Naive B cell (primary cell): ENCODE measurements around the gene ENTREP3. TPM values are rescaled to one million over a fixed set of nuclear protein-coding genes. Genes with fewer than 3 reads are reported as not detected.
"Not testable (repeated sequence)": the region's sequence is repeated elsewhere in the genome, so short reads cannot be mapped to it uniquely, and the experiment has no call there.

ENCODE experiments used
- ATAC-seq, 2 donors: fragments of 150-1000 bp; cut with Tn5 transposase; 2 replicates each; pipeline ENCODE4 v1.10.0; 2021; ENCODE audit warnings: low read depth in 2 of 2, mild to moderate bottlenecking in 2 of 2, moderate library complexity in 2 of 2
- DNase-seq: peaks from one replicate; pipeline ENCODE4 v3.0.0; 2022
- H3K27ac Mint-ChIP-seq, 6 donors: one replicate each; pipeline ENCODE4 v1.8.0; 2020 to 2022; ENCODE audit warnings: mild to moderate bottlenecking in 6 of 6, mixed read lengths in 6 of 6, moderate library complexity in 5 of 6, inconsistent platforms in 2 of 6
- H3K27me3 Mint-ChIP-seq, 3 donors: one replicate each; pipeline ENCODE4 v1.8.0; 2021 to 2022; ENCODE audit warnings: mixed read lengths in 3 of 3, mild to moderate bottlenecking in 1 of 3
- H3K36me3 Mint-ChIP-seq, 2 donors: one replicate each; pipeline ENCODE4 v1.8.0; 2020 to 2022; ENCODE audit warnings: mixed read lengths in 2 of 2, inconsistent platforms in 1 of 2, mild to moderate bottlenecking in 1 of 2
- H3K4me1 Mint-ChIP-seq, 3 donors: one replicate each; pipeline ENCODE4 v1.8.0; 2020 to 2022; ENCODE audit warnings: mixed read lengths in 3 of 3, inconsistent platforms in 1 of 3, mild to moderate bottlenecking in 1 of 3, moderate library complexity in 1 of 3
- H3K4me3 Mint-ChIP-seq, 8 donors: one replicate each; pipeline ENCODE4 v1.8.0; 2020 to 2022; ENCODE audit warnings: mild to moderate bottlenecking in 8 of 8, mixed read lengths in 8 of 8, moderate library complexity in 8 of 8, inconsistent platforms in 2 of 8
- H3K9me3 Mint-ChIP-seq, 7 donors: one replicate each; pipeline ENCODE4 v1.8.0; 2020 to 2022; ENCODE audit warnings: mixed read lengths in 7 of 7, mild to moderate bottlenecking in 5 of 7, inconsistent platforms in 2 of 7, moderate library complexity in 1 of 7
- polyA plus RNA-seq, 6 donors: library from polyadenylated mRNA; unstranded; fragments of 300-500 nt; fragmentation: Illumina TruSeq; gene quantifications; one replicate each; pipeline ENCODE4 v1.2.3, GENCODE V29; 2021; ENCODE audit warnings: low read depth in 6 of 6

Gene ENTREP3
- polyA plus RNA-seq, 6 donors from 2014 or later, result 0.54 to 1.7 (median 1.2) TPM

DNA sequence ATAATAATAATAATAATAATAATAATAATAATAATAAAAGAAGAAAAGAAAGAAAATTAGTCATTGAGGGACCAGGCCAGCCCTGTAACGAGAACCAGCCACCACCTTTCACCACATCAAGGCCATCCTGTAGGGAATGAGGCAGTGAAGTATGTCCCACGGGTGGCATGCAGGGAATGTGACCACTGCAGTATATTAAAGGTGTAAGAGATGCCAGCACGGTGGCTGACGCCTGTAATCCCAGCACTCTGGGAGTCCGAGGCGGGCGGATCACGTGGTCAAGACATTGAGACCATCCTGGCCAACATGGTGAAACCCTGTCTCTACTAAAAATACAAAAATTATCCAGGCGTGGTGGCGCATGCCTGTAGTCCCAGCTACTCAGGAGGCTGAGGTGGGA lies 35.7 kb upstream of the ENTREP3 start:
- DNase-seq, H3K4me1 Mint-ChIP-seq, H3K4me3 Mint-ChIP-seq, ATAC-seq, H3K36me3 Mint-ChIP-seq, H3K9me3 Mint-ChIP-seq, H3K27ac Mint-ChIP-seq: not testable (repeated sequence)
- peaks cover 17 to 37% (median 28%) of the 10 kb centered on the region in 3 donors for H3K27me3 Mint-ChIP-seq

DNA sequence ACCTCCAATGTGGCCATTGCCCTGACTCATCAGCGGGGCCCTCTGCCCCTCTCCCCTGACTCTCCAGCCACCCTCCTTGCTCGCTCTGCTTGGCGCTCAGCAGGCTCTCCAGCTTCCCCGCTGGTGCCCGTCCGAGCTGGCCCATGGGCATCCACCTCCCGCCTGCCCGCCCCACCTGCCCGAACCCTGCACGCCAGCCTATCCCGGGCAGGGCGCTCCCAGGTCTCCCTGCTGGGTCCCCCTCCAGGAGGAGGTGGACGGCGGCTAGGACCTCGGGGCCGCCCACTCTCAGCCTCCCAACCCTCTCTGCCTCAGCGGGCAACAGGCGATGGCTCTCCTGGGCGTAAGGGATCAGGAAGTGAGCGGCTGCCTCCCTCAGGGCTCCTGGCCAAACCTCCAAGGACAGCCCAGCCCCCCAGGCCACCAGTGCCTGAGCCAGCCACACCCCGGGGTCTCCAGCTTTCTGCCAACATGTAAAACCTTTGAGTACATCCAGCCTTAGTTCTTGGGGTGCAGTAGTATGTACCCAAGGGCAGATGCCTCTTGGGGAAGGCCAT lies 32.8 kb upstream of the ENTREP3 start:
- no peaks in the 10 kb centered on the region for H3K36me3 Mint-ChIP-seq
- no peak overlapping the region for H3K4me3 Mint-ChIP-seq
- no peaks in the 10 kb centered on the region for H3K9me3 Mint-ChIP-seq
- peaks cover 0 to 18% (median 5%) of the 10 kb centered on the region in 3 donors for H3K27me3 Mint-ChIP-seq
- no peak for ATAC-seq
- H3K4me1 Mint-ChIP-seq, result no peaks in the 10 kb centered on the region
- no peak overlapping the region for H3K27ac Mint-ChIP-seq
- no peak for DNase-seq

DNA sequence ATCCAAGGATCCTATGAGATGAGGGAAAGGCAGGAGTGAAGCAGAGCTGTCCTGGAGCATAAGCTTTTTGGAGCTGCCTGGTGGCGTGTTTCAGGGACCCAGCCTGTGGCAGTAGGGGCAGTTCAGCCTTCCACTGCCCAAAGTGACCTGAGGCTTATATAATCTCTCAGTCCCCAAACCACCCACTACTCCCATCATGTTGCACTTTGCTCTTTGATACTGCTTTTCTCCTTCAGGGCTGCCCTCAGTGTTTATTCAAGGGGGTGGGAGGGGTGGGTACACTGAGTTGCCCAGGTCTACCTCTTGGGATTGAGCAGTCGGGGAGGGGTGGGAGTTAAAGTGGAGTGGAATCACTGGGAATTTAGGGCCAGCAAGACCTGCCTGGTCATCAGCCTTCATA lies 31.3 kb upstream of the ENTREP3 start:
- H3K9me3 Mint-ChIP-seq, result no peaks in the 10 kb centered on the region
- peak overlapping the region in 2 of 6 donors; percentile 5 to 60 for H3K27ac Mint-ChIP-seq
- no peaks in the 10 kb centered on the region for H3K36me3 Mint-ChIP-seq
- no peak for ATAC-seq
- H3K4me1 Mint-ChIP-seq, result no peaks in the 10 kb centered on the region
- peaks cover 0 to 13% (median 1%) of the 10 kb centered on the region in 3 donors for H3K27me3 Mint-ChIP-seq
- no peak for DNase-seq
- no peak overlapping the region for H3K4me3 Mint-ChIP-seq

DNA sequence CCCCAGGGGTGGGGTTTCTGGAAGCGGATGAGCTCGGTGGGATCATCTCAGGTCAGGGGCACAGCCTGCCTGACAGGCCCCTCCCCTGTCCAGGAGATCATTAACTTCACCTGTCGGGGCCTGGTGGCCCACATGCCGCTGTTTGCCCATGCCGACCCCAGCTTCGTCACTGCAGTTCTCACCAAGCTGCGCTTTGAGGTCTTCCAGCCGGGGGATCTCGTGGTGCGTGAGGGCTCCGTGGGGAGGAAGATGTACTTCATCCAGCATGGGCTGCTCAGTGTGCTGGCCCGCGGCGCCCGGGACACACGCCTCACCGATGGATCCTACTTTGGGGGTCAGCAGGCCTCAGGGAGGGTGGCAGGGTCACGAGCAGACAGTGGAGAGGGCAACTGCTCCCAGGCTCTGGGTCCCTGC lies 30.4 kb upstream of the ENTREP3 start:
- no peak for ATAC-seq
- no peak for DNase-seq
- no peaks in the 10 kb centered on the region for H3K36me3 Mint-ChIP-seq
- no peaks in the 10 kb centered on the region for H3K4me1 Mint-ChIP-seq
- H3K27ac Mint-ChIP-seq, result no peak overlapping the region
- H3K27me3 Mint-ChIP-seq, result peaks cover 0 to 9% (median 0%) of the 10 kb centered on the region in 3 donors
- no peaks in the 10 kb centered on the region for H3K9me3 Mint-ChIP-seq
- H3K4me3 Mint-ChIP-seq, result no peak overlapping the region

DNA sequence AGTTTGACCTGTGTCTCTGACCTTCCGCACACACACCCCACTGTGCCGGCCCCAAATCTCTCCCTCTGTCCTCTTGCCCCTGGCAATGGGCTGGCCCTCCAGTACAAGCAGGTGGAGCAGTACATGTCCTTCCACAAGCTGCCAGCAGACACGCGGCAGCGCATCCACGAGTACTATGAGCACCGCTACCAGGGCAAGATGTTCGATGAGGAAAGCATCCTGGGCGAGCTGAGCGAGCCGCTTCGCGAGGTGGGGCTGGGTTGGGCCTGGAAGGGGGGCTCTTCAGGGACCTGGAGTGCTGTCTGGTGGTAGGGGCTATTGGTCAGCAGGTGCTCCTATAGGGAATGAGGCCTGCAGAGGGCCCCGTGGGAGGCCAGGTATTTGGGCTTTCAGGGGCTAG lies 29.8 kb upstream of the ENTREP3 start:
- Mint-ChIP-seq H3K36me3 (no peaks in the 10 kb centered on the region), H3K4me3 (peak overlapping the region in 1 of 8 donors; percentile 61), H3K9me3 (no peaks in the 10 kb centered on the region), H3K27me3 (peaks cover 0 to 3% (median 0%) of the 10 kb centered on the region in 3 donors), H3K27ac (peak overlapping the region in 1 of 6 donors; percentile 42), H3K4me1 (no peaks in the 10 kb centered on the region)
- ATAC-seq (no peak), DNase-seq (no peak)

DNA sequence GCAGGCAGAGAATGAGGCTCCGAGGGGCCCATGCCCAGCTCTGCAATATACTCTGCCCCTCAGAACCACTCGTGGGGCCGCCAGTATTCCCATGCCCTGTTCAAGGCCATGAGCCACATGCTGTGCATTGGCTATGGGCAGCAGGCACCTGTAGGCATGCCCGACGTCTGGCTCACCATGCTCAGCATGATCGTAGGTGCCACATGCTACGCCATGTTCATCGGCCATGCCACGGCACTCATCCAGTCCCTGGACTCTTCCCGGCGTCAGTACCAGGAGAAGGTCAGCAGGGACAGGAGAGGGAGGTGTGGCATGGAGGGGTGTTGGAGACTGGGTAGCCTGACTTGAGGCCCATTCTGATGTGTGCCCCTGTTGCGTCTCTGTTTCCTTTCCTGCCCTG lies 29.2 kb upstream of the ENTREP3 start:
- Mint-ChIP-seq H3K4me1 (no peaks in the 10 kb centered on the region), H3K9me3 (no peaks in the 10 kb centered on the region), H3K27ac (no peak overlapping the region), H3K27me3 (no peaks in the 10 kb centered on the region), H3K36me3 (no peaks in the 10 kb centered on the region), H3K4me3 (no peak overlapping the region)
- no peak for ATAC-seq
- no peak for DNase-seq

DNA sequence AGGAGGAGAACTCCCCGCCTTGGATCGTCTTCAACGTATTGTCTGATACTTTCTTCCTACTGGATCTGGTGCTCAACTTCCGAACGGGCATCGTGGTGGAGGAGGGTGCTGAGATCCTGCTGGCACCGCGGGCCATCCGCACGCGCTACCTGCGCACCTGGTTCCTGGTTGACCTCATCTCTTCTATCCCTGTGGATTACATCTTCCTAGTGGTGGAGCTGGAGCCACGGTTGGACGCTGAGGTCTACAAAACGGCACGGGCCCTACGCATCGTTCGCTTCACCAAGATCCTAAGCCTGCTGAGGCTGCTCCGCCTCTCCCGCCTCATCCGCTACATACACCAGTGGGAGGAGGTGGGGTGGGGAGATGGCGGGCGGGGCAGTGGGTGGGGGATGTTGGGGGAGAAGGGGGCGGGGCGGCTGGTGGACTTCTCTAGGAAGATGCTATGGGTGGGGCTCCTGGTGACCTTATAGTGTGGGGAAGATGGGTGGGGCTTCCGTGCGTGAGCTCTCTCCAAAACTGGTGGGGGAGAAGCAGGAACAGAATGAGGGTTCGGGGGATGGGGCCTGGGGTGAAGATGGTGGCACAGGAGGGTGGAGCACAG lies 27.3 kb upstream of the ENTREP3 start:
- Mint-ChIP-seq H3K4me3 (no peak overlapping the region), H3K27ac (peak overlapping the region in 1 of 6 donors; percentile 85), H3K36me3 (no peaks in the 10 kb centered on the region), H3K4me1 (peaks cover 0 to 8% (median 7%) of the 10 kb centered on the region in 3 donors), H3K9me3 (no peaks in the 10 kb centered on the region), H3K27me3 (no peaks in the 10 kb centered on the region)
- DNase-seq, result no peak
- no peak for ATAC-seq

DNA sequence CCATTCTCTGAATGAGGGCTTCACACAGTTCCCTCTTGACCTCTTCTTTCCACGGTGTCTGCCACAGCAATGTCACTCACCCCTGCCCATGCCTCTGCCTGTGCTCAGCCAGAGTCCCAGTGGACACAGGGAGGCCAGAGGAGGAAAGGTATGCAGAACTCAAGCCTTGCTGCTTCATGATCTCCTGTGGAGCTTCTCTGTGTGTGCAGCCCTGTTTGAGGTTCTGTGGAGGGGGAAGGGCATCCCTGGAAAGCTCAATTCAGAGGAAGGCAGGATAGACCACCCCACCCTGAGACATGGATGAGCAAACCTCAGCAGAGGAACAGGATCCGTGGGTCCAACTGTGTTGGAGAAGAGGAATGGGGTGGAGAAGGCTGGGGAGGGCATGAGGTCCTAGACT lies 24.0 kb upstream of the ENTREP3 start:
- H3K4me3 Mint-ChIP-seq, result peak overlapping the region in 1 of 8 donors; percentile 59
- H3K9me3 Mint-ChIP-seq, result no peaks in the 10 kb centered on the region
- H3K4me1 Mint-ChIP-seq, result peaks cover 18 to 23% (median 22%) of the 10 kb centered on the region in 3 donors
- no peaks in the 10 kb centered on the region for H3K36me3 Mint-ChIP-seq
- peak overlapping the region in 1 of 6 donors; percentile 40 for H3K27ac Mint-ChIP-seq
- DNase-seq, result no peak
- no peaks in the 10 kb centered on the region for H3K27me3 Mint-ChIP-seq
- no peak for ATAC-seq

DNA sequence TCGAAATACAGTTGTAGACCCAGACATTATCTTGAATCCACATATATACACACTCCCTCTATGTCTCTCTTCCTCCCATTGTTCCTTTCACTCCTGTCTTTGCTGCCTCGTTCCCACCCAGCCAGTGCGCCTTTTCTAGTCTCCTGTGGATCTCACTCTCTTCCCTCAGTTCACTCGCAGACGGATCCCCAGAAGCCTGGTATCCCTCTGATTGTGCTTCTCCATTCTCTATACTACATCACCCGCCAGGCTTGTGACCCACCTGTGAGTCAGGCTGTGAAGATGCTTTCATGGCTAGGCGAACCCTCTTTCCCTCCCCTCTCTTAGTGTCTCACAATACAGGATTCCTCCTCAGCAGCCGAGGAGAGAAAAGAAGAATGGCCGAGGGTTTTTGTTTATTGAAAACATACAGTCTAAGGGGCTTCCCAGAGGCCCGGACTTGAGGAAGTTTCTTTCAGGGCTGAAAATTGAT lies 23.4 kb upstream of the ENTREP3 start:
- ATAC-seq (no peak), DNase-seq (no peak)
- Mint-ChIP-seq H3K4me3 (peak overlapping the region in 7 of 8 donors; percentile 17 to 90 (median 77)), H3K36me3 (no peaks in the 10 kb centered on the region), H3K4me1 (peaks cover 19 to 26% (median 24%) of the 10 kb centered on the region in 3 donors), H3K9me3 (no peaks in the 10 kb centered on the region), H3K27me3 (no peaks in the 10 kb centered on the region), H3K27ac (peak overlapping the region in 1 of 6 donors; percentile 48)

DNA sequence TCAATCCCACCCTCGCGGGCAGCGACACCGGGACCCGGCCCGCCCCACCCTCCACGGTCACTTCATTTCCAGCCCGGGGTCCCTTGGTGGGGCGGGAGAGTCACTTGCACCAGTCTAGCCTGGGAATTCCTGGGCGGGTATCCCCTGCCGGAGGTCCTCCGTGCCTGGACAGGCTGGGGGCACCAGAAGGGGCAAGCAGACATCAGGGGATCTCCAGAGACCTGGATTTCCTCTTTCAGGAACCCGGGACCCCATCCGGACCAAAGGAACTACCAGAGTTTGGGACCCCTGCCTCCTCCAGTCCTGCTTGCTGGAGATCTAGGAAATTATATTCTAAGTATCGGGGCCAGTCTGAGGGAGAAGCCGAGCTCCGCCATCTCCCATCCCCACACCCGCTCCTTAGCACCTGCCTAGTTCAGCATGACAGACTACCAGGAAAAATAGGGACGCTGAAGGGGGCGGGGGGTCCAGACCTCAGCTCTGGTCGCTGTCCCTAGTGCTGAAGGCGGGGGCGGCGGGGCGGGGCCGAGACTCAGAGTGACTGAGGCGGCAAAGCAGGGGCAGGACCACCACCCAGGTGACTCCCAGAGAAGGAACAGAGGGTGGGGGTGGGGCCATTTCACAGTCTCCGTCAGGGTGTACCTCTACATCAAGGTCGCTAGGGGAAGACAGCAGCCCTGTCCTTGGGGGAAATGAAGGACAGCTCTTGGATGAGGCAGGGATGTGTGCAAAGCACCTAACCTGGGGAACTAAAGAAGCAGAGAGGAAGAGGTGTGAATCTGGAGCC lies 22.8 kb upstream of the ENTREP3 start:
- H3K4me3 Mint-ChIP-seq, result peak overlapping the region; percentile 64 to 90 (median 80)
- peak; percentile 76 for DNase-seq
- ATAC-seq, result peak; percentile 54 to 55
- peak overlapping the region in 3 of 6 donors; percentile 18 to 64 (median 55) for H3K27ac Mint-ChIP-seq
- H3K9me3 Mint-ChIP-seq, result no peaks in the 10 kb centered on the region
- H3K27me3 Mint-ChIP-seq, result no peaks in the 10 kb centered on the region
- no peaks in the 10 kb centered on the region for H3K36me3 Mint-ChIP-seq
- peaks cover 25 to 31% (median 30%) of the 10 kb centered on the region in 3 donors for H3K4me1 Mint-ChIP-seq

DNA sequence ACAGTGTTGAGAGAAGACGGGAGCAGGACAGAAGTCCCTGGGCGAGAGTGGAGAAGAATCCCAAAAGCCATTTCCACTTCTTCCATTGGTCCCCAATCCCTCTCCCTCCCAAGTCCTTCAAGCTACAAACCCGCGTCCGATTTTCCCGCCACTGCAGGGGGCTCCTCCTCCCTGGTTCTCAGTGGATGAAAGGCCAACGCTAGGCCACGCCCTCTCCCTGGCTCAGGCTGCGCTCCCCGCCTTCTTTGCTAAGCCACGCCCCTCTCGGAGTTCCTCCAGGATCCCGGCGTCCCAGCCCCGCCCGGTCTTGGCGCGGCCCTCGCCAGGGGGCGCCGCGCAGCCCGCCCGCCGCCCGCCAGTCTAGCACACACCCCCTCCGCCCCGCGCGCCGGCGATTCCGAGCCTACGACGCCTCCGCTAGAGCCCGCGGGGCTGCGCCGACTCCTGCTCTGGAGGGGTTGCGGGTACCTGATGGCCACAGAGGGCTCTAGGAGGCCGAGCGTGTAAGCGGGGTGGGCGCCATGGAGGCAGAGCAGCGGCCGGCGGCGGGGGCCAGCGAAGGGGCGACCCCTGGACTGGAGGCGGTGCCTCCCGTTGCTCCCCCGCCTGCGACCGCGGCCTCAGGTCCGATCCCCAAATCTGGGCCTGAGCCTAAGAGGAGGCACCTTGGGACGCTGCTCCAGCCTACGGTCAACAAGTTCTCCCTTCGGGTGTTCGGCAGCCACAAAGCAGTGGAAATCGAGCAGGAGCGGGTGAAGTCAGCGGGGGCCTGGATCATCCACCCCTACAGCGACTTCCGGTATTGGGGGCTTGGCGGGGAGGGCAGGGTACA lies 22.0 kb upstream of the ENTREP3 start, which contains the start of gene HCN3:
TSS of gene HCN3 (plus strand) at position 394 of the 832 bp plus-strand sequence. CDS start at position 522, 128 bp downstream.
- peaks cover 32 to 39% (median 38%) of the 10 kb centered on the region in 3 donors for H3K4me1 Mint-ChIP-seq
- peak within 1 kb of the TSS in 3 of 6 donors; percentile 18 to 84 (median 37) for H3K27ac Mint-ChIP-seq
- ATAC-seq, result peak; percentile 45 to 52

DNA sequence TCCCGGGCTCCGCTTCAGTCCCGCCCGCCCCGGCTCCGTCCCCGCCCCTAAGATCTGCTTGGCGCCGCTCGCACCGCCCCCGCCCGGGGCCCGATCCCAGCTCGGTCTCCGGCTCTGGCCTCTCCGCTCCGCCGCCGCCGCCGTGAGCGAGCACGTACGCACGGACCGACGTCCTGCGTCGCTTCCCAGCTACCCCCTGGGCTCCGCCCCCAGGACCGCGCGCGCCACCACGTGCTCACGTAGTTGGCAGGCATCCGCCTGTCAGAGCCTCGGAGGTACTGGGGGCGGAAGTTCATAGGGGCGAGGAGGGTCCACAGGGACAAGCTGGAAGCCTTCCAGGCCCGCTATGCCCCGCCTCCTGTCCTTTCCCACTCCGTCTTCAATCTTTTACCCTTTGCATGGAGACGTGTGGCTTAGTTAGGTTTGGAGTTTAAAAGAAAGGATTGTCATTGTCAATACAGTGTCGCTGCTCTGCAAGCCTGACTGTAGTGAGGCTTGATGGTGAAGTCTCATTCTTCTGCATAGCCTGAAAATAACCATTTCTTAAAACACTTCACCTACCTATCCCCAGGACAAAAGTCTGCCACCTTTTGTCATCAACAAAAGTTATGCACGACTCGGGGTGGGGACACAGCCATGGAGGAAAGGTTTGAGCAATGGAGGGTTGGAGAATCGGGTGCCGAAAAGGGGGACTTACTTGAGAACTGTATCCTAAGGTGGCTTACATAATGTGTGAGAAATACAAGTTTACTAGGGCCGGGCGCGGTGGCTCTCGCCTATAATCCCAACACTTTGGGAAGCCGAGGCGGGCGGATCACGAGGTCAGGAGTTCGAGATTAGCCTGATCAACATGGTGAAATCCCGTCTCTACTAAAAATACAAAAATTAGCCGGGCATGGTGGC lies 18.3 kb upstream of the ENTREP3 start, which contains the start of gene CLK2:
TSS of gene CLK2 (minus strand) at position 162 of the 903 bp plus-strand sequence. CDS start 2,527 bp downstream, outside the sequence.
- H3K4me3 Mint-ChIP-seq, result peak within 1 kb of the TSS; percentile 90 to 98 (median 94)

More for the DNA sequence above, 22.0 kb upstream of the ENTREP3 start, which contains the start of gene HCN3:
- peak; percentile 83 for DNase-seq
- H3K27me3 Mint-ChIP-seq, result no peaks in the 10 kb centered on the region
- no peaks in the 10 kb centered on the region for H3K36me3 Mint-ChIP-seq
- H3K9me3 Mint-ChIP-seq, result no peaks in the 10 kb centered on the region
- H3K4me3 Mint-ChIP-seq, result peak within 1 kb of the TSS; percentile 64 to 90 (median 84)

More for the DNA sequence above, 18.3 kb upstream of the ENTREP3 start, which contains the start of gene CLK2:
- Mint-ChIP-seq H3K9me3 (no peaks in the 10 kb centered on the region), H3K27me3 (no peaks in the 10 kb centered on the region), H3K36me3 (peaks cover 4 to 8% of the 10 kb centered on the region in 2 donors), H3K4me1 (peaks cover 32 to 57% (median 37%) of the 10 kb centered on the region in 3 donors), H3K27ac (peak within 1 kb of the TSS; percentile 93 to 99 (median 96))
- ATAC-seq (peak; percentile 84 to 85), DNase-seq (peak; percentile 94)
